Smooth muscle cell of the pulmonary artery (primary cell): ENCODE data around the gene UBR3. TPM values are rescaled to one million over a fixed set of nuclear protein-coding genes. Genes with fewer than 3 reads are reported as not detected.

ENCODE experiments used
- total RNA-seq: library from RNA; depleted of rRNA; stranded (reverse); fragments of >200 nt; gene quantifications from 2 replicates; pipeline ENCODE4 v1.2.3, GENCODE V29; 2014

The UBR3 gene, protein sequence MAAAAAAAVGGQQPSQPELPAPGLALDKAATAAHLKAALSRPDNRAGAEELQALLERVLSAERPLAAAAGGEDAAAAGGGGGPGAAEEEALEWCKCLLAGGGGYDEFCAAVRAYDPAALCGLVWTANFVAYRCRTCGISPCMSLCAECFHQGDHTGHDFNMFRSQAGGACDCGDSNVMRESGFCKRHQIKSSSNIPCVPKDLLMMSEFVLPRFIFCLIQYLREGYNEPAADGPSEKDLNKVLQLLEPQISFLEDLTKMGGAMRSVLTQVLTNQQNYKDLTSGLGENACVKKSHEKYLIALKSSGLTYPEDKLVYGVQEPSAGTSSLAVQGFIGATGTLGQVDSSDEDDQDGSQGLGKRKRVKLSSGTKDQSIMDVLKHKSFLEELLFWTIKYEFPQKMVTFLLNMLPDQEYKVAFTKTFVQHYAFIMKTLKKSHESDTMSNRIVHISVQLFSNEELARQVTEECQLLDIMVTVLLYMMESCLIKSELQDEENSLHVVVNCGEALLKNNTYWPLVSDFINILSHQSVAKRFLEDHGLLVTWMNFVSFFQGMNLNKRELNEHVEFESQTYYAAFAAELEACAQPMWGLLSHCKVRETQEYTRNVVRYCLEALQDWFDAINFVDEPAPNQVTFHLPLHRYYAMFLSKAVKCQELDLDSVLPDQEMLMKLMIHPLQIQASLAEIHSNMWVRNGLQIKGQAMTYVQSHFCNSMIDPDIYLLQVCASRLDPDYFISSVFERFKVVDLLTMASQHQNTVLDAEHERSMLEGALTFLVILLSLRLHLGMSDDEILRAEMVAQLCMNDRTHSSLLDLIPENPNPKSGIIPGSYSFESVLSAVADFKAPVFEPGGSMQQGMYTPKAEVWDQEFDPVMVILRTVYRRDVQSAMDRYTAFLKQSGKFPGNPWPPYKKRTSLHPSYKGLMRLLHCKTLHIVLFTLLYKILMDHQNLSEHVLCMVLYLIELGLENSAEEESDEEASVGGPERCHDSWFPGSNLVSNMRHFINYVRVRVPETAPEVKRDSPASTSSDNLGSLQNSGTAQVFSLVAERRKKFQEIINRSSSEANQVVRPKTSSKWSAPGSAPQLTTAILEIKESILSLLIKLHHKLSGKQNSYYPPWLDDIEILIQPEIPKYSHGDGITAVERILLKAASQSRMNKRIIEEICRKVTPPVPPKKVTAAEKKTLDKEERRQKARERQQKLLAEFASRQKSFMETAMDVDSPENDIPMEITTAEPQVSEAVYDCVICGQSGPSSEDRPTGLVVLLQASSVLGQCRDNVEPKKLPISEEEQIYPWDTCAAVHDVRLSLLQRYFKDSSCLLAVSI (N-terminal part only)
- 40.0 and 56.4 TPM in 2 replicates for total RNA-seq

DNA sequence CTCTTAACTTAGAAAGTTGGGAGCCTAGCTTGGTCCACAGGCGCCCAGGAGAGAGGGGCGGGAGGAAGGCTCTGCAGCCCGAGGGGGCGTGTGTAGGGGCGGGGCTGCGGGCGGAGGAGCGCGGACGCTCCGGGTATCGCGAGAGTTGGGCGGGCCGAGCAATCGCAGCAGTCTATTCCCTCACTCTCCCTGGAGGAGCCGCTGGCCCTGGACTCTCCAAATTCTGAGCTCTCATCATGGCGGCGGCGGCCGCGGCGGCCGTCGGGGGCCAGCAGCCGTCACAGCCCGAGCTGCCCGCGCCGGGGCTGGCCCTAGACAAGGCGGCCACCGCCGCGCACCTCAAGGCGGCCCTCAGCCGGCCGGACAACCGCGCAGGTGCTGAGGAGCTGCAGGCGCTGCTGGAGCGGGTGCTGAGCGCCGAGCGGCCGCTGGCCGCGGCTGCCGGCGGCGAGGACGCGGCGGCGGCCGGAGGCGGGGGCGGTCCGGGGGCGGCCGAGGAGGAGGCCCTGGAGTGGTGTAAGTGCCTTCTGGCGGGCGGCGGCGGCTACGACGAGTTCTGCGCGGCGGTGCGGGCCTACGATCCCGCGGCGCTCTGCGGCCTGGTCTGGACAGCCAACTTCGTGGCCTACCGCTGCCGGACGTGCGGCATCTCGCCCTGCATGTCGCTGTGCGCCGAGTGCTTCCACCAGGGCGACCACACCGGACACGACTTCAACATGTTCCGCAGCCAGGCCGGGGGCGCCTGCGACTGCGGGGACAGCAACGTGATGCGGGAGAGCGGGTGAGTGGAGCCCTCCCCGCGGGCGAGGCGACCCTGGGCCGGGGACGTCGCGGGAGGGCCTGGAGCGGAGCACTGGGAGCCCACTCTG is at the start of gene UBR3:
Gene UBR3, plus strand, starts transcription at position 183 of the 869 bp plus-strand sequence. Its CDS starts 54 bp downstream, at position 237.

DNA sequence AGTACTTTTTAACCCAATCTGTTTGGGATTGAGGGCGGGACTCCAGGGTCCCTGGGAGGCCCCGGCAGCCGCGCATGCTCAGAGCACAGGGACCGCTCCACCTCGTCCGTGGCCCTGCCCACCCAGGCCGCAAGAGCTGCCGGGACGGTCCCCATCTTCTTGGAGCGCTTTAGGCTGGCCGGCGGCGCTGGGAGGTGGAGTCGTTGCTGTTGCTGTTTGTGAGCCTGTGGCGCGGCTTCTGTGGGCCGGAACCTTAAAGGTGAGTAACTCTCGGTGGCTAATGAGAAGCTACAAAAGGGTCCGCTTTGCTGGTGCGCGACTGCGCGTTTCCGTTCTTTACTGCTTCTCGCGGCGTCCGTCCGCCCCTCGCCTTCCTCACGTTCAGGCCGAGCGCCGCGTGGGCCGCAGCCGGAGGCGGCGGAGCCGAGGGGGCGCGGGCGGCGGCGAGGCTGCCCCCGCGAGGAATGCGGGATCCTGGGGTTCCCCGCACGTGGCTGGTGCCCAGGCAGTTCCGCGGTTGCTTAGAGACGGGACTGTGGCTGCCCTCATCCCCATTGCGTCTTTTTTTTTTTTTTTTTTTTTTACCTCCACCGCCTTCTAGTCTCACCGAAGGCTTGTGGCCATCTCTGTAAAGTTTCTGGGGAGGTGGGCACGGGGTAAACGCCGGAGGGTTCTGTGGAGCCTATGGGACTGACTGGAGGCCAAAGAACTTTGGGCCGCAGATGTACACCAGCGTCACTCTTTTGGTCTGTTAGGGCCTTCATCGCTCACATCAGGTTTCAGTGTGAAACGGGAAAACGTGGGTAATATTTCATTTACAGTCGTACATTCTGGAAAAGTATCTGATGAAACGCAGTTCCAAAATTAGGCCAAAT is 28.3 kb upstream of the UBR3 start, which contains the start of gene SSB:
Gene SSB, plus strand, starts transcription at position 154 of the 875 bp plus-strand sequence. CDS start 2,090 bp downstream, outside the sequence.

DNA sequence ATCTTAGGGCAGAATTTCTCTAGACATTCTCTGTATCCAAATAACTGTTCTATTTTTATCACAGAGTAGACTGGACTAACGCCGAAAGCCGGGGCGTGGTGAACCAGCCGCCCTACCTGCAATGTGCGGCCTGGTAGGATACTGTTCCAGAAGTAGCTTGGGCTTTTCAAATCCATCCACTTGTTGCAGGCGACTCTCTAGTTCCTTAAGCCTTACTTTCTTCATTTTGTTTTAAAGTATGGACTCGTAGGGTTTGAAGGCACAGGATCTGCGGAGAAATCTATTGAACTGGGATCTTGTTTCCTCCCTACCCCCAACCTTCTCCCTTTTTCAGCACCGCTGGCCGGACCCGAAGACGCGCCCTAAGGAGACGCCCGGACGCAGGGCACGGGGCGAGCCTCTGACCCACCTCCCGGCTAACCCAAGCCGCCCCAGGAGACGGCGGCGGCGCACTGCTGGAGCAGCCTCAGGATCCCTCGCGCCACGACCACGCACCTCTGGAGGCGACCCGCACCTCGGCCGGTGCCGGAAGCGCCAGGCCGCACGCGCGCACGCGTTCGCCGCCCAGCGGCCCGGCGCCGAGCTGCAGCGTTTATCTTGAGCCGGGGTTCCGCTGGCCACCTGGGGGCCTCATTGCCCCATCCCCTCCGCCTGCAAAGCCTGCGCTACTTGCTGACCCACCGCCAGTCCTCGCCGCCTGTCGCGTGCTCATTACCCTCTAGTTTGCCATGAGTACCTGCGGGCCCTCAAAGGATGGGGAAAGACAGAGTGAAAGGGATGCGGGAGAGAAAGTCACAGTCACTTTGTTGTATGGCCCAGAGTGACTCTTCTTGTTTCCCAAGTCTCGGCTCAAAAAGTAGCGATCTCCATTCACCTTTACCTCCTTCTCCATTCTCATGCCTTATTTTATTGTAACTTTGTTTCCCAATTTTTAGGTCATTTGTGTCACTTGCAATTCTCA is 2.6 kb upstream of the UBR3 start, which contains the start of gene METTL5:
Gene METTL5, minus strand, starts transcription at position 533 of the 961 bp plus-strand sequence. Its CDS starts 308 bp downstream, at position 225.

Other genes with a start within 250 kb of the UBR3 start
- 25.0 and 27.4 TPM in 2 replicates for gene PPIG, start 243.1 kb upstream of the UBR3 start, total RNA-seq
- gene CFAP210, start 133.0 kb upstream of the UBR3 start, total RNA-seq: not detected in 2 replicates
- gene PHOSPHO2, start 133.0 kb upstream of the UBR3 start, total RNA-seq: 1.6 and 1.8 TPM in 2 replicates
- gene KLHL23, start 93.6 kb upstream of the UBR3 start, total RNA-seq: 3.1 and 3.5 TPM in 2 replicates
- 59.6 and 85.0 TPM in 2 replicates for gene SSB, start 28.6 kb upstream of the UBR3 start, total RNA-seq
- 29.7 and 36.5 TPM in 2 replicates for gene METTL5, start 2.5 kb upstream of the UBR3 start, total RNA-seq